Right lobe of liver (tissue), 4 donors: Measurements from ENCODE around the gene PHTF2.

ENCODE experiments used
- CTCF ChIP-seq, 4 donors: fragments of 200-600 bp in 3 of 4; fragments of 450-650 bp in 1 of 4; IDR thresholded peaks; one replicate each; pipeline versions ENCODE4 v1.5.1 to v1.8.0; 2016 to 2022; ENCODE audit warnings: antibody characterized with exemption in 4 of 4, mild to moderate bottlenecking in 2 of 4
- POLR2A ChIP-seq: fragments of 450-650 bp; IDR thresholded peaks from one replicate; pipeline ENCODE4 v1.6.1; 2017; ENCODE audit warnings: antibody characterized with exemption, mild to moderate bottlenecking
- donor health status: DM: no; HTN: no; CAD: no.
- donor health status: DM: no; HTN: no; CAD: no.
- donor health status: DM: no; HTN: yes; CAD: no.

GRCh38 chr7:77830649-77831355, 32.2 kb downstream of the PHTF2 start:
- TF ChIP-seq CTCF (IDR thresholded peaks at IDR 0.05) (no peak), POLR2A (no peak)
